SK-N-SH (cell line): ENCODE results near the gene CYP27A1. TPM values are rescaled to one million over a fixed set of nuclear protein-coding genes. Genes with fewer than 3 reads are reported as not detected.
"Not testable (repeated sequence)": the region's sequence is repeated elsewhere in the genome, so short reads cannot be mapped to it uniquely, and the experiment has no call there.

Experiments used
- CTCF ChIA-PET: fragments of 300-600, 350-600 bp; formaldehyde crosslinking; extraction: SDS; loops from one replicate; lab custom pipeline; 2021; lab: Yijun Ruan, JAX
- POLR2A ChIA-PET: fragments of 350-600 bp; sonication (Branson Sonifier 250); formaldehyde crosslinking; extraction: SDS; loops from one replicate; lab custom pipeline; 2020; ENCODE audit warnings: antibody characterized with exemption, inconsistent platforms; lab: Yijun Ruan, JAX
- DNase-seq: peaks from one replicate; pipeline ENCODE4 v3.0.0; 2012
- H2AFZ ChIP-seq: fragments of 200-600 bp; sonication (generic); 2 replicates; pipeline ENCODE4 v1.8.1; 2016; ENCODE audit warnings: antibody characterized with exemption, mild to moderate bottlenecking, low read depth
- H3F3A ChIP-seq: fragments of 200-600 bp; sonication (generic); replicated peaks from 2 replicates; pipeline ENCODE3; 2016; ENCODE audit warnings: antibody characterized with exemption, mild to moderate bottlenecking; ENCODE audit not compliant: insufficient read depth
- H3K27ac ChIP-seq, 2 experiments: fragments of 200-500 bp in 1 of 2; fragments of 200-600 bp in 1 of 2; sonication (Bioruptor generic) in 1 of 2; sonication (generic), shearing (Covaris generic) in 1 of 2; 2 replicates each; pipeline versions ENCODE4 v1.5.1 to v1.6.1; 2014 to 2016; ENCODE audit warnings: low read depth in 2 of 2, inconsistent platforms in 1 of 2, low read length in 1 of 2, mild to moderate bottlenecking in 1 of 2, mixed read lengths in 1 of 2
- H3K27me3 ChIP-seq: fragments of 200-600 bp; sonication (generic), shearing (Covaris generic); 2 replicates; pipeline ENCODE4 v1.6.1; 2016; ENCODE audit warnings: mixed run types; ENCODE audit not compliant: insufficient read depth
- H3K36me3 ChIP-seq, 2 experiments: fragments of 200-500 bp in 1 of 2; fragments of 200-600 bp in 1 of 2; sonication (Bioruptor generic) in 1 of 2; sonication (generic) in 1 of 2; replicated peaks in 1 of 2; 2 replicates each; pipeline versions ENCODE3 to v1.5.1; 2014 to 2016; ENCODE audit warnings: low read length in 1 of 2, mild to moderate bottlenecking in 1 of 2; ENCODE audit not compliant: insufficient read depth in 2 of 2, control insufficient read depth in 1 of 2
- H3K4me1 ChIP-seq, 2 experiments: fragments of 200-500 bp in 1 of 2; fragments of 200-600 bp in 1 of 2; sonication (Bioruptor generic) in 1 of 2; sonication (generic), shearing (Covaris generic) in 1 of 2; 2 replicates each; pipeline versions ENCODE4 v1.5.1 to v1.6.1; 2014 to 2016; ENCODE audit warnings: low read depth in 1 of 2, low read length in 1 of 2, mixed run types in 1 of 2; ENCODE audit not compliant: insufficient read depth in 2 of 2, control insufficient read depth in 1 of 2
- H3K4me2 ChIP-seq: fragments of 200-600 bp; sonication (generic), shearing (Covaris generic); 2 replicates; pipeline ENCODE4 v1.6.1; 2017; ENCODE audit warnings: mixed run types
- H3K4me3 ChIP-seq, 2 experiments: fragments of 200-500 bp in 1 of 2; fragments of 200-600 bp in 1 of 2; sonication (Bioruptor generic) in 1 of 2; sonication (generic), shearing (Covaris generic) in 1 of 2; 2 replicates each; pipeline versions ENCODE4 v1.5.1 to v1.8.1; 2014 to 2016; ENCODE audit warnings: low read depth in 2 of 2, inconsistent platforms in 1 of 2, low read length in 1 of 2, mild to moderate bottlenecking in 1 of 2, mixed read lengths in 1 of 2, moderate library complexity in 1 of 2
- H3K79me2 ChIP-seq: fragments of 200-600 bp; sonication (generic); 2 replicates; pipeline ENCODE4 v1.8.1; 2017; ENCODE audit warnings: mild to moderate bottlenecking; ENCODE audit not compliant: insufficient read depth
- H3K9ac ChIP-seq: fragments of 200-600 bp; sonication (generic); 2 replicates; pipeline ENCODE4 v1.6.1; 2017; ENCODE audit warnings: mixed run types
- H3K9me2 ChIP-seq: fragments of 200-600 bp; sonication (generic); 2 replicates; pipeline ENCODE4 v1.6.1; 2017; ENCODE audit warnings: mixed run types
- H3K9me3 ChIP-seq: fragments of 200-600 bp; sonication (generic); 2 replicates; pipeline ENCODE4 v1.6.1; 2017; ENCODE audit warnings: mixed run types, mild to moderate bottlenecking, moderate library complexity
- H4K20me1 ChIP-seq: fragments of 200-600 bp; sonication (generic); 2 replicates; pipeline ENCODE4 v1.6.1; 2017; ENCODE audit warnings: mild to moderate bottlenecking, mixed run types; ENCODE audit not compliant: insufficient read depth
- CHD2 ChIP-seq: fragments of 150-350 bp; IDR thresholded peaks from 2 replicates; pipeline ENCODE4 v1.6.1; 2018; ENCODE audit warnings: low read length; ENCODE audit not compliant: partially characterized antibody
- EP300 ChIP-seq, 2 experiments: IDR thresholded peaks; 2 replicates each; pipeline versions ENCODE4 v1.4.0 to v1.6.1; 2012; ENCODE audit warnings: borderline replicate concordance in 1 of 2, low read depth in 1 of 2, low read length in 1 of 2
- GABPA ChIP-seq: IDR thresholded peaks from 2 replicates; pipeline ENCODE4 v1.4.0; 2012; ENCODE audit warnings: low read depth, mild to moderate bottlenecking
- JUND ChIP-seq: IDR thresholded peaks from 2 replicates; pipeline ENCODE4 v1.4.0; 2012
- MXI1 ChIP-seq: IDR thresholded peaks from 2 replicates; pipeline ENCODE4 v1.6.1; 2012; ENCODE audit warnings: mild to moderate bottlenecking, low read depth, low read length, improper control_type of control experiment
- NFIC ChIP-seq: IDR thresholded peaks from 2 replicates; pipeline ENCODE4 v1.4.0; 2012; ENCODE audit warnings: borderline replicate concordance
- PBX3 ChIP-seq: IDR thresholded peaks from 2 replicates; pipeline ENCODE4; 2012
- REST ChIP-seq: IDR thresholded peaks from 2 replicates; pipeline ENCODE4 v1.6.1; 2012; ENCODE audit warnings: mild to moderate bottlenecking, low read depth, low read length, moderate library complexity
- RXRA ChIP-seq: IDR thresholded peaks from 2 replicates; pipeline ENCODE4 v1.4.0; 2012; ENCODE audit warnings: low read depth, mild to moderate bottlenecking, borderline replicate concordance
- SIN3A ChIP-seq: IDR thresholded peaks from 2 replicates; pipeline ENCODE4 v1.6.1; 2012; ENCODE audit warnings: low read depth, mild to moderate bottlenecking, low read length, moderate library complexity, borderline replicate concordance
- TEAD4 ChIP-seq: IDR thresholded peaks from 2 replicates; pipeline ENCODE4 v1.4.0; 2012; ENCODE audit warnings: mild to moderate bottlenecking, borderline replicate concordance; ENCODE audit not compliant: insufficient read depth
- USF1 ChIP-seq: IDR thresholded peaks from 2 replicates; pipeline ENCODE4 v1.4.0; 2012; ENCODE audit warnings: low read depth, borderline replicate concordance
- WGBS: methylation state at CpG from one replicate; pipeline ENCODE4 v1.1.6; 2017; ENCODE audit warnings: low lambda C conversion rate; 5-methylcytosine and 5-hydroxymethylcytosine counted together
- polyA plus RNA-seq, 3 experiments: library from polyadenylated mRNA; depleted of rRNA; stranded (reverse); fragments of >200 nt; gene quantifications; 2 replicates each; pipeline ENCODE4 v1.2.3, GENCODE V29; 2012

The CYP27A1 gene
- polyA plus RNA-seq, 1 of the 3 experiments (the other 2 are of a cell fraction), result 0.54 TPM

GRCh38 chr2:218761795-218762194 is 20.2 kb upstream of the CYP27A1 start:
- Histone ChIP-seq H3K9me2 (no peaks in the 10 kb centered on the region), H3K27me3 (no peaks in the 10 kb centered on the region), H3K9me3 (no peaks in the 10 kb centered on the region), H3K36me3 (no peaks in the 10 kb centered on the region), H3K79me2 (no peaks in the 10 kb centered on the region), H2AFZ (no peak overlapping the region), H3K4me1 (no peaks in the 10 kb centered on the region), H3K4me3 (no peak overlapping the region), H3K27ac (no peak overlapping the region), H4K20me1 (no peaks in the 10 kb centered on the region), H3K4me2 (no peak overlapping the region), H3F3A (no peaks in the 10 kb centered on the region), H3K9ac (no peak overlapping the region)
- ChIA-PET POLR2A (no interaction called here), CTCF (no interaction called here)
- WGBS, result 100% methylated on average over 2 of the region's 2 CpGs
- no peak for DNase-seq
- TF ChIP-seq PBX3 (no peak), CHD2 (no peak), TEAD4 (no peak), USF1 (no peak), NFIC (no peak), REST (no peak), JUND (no peak), GABPA (no peak), SIN3A (no peak), EP300 (IDR thresholded peaks at IDR 0.05; ENCODE audit: borderline replicate concordance in 1 of 2, low read depth in 1 of 2, low read length in 1 of 2) (no peak), MXI1 (no peak), RXRA (no peak)

- 64% methylated on average over 5 of the region's 5 CpGs for WGBS
- H3K27ac ChIP-seq, H2AFZ ChIP-seq, H3K4me1 ChIP-seq, H3K9me2 ChIP-seq, DNase-seq, H3K9ac ChIP-seq, H3K4me2 ChIP-seq, H4K20me1 ChIP-seq, POLR2A ChIA-PET, H3K36me3 ChIP-seq, H3K9me3 ChIP-seq, CTCF ChIA-PET, H3K27me3 ChIP-seq, H3F3A ChIP-seq, H3K4me3 ChIP-seq, H3K79me2 ChIP-seq: not testable (repeated sequence)
These were observed 9.2 kb upstream of the CYP27A1 start for GRCh38 chr2:218772759-218773158.
